ENCODE measurements around the gene SLC27A6. TPM values are rescaled to one million over a fixed set of nuclear protein-coding genes. Genes with fewer than 3 reads are reported as not detected.

The SLC27A6 gene
- total and polyA plus RNA-seq, 10 donors: 0.06 to 1.2 (median 0.35) TPM; not detected in 6

GRCh38 chr5:129063483-129064113 is 98.3 kb downstream of the SLC27A6 start:
- intact Hi-C loops (cut with DNase I; ENCODE audit: low total_unique reads): no loop called here
- TF ChIP-seq POLR2A (IDR thresholded peaks at IDR 0.05): no peak
- no peak for TF ChIP-seq CTCF (IDR thresholded peaks at IDR 0.05 in 8 of 11, conservative IDR thresholded peaks at IDR 0.05 in 3 of 11)
- no peak for TF ChIP-seq POLR2AphosphoS5 (IDR thresholded peaks at IDR 0.05)
- H3K4me3 ChIP-seq: no peak overlapping the region
- H3K9me3 ChIP-seq: no peaks in the 10 kb centered on the region
- H3K4me1 ChIP-seq: no peaks in the 10 kb centered on the region
- DNase-seq: no peak
- 82 to 98% (median 87%) methylated on average over 1 of the region's 1 CpG for WGBS, 5 donors
- no peaks in the 10 kb centered on the region for H3K27me3 ChIP-seq (replicated peaks in 1 of 7)
- no peak overlapping the region for H3K27ac ChIP-seq
- no peaks in the 10 kb centered on the region for H3K36me3 ChIP-seq

GRCh38 chr5:129065721-129066120 is 100.4 kb downstream of the SLC27A6 start:
- Histone ChIP-seq H3K4me1 (no peaks in the 10 kb centered on the region), H3K27me3 (replicated peaks in 1 of 7) (no peaks in the 10 kb centered on the region), H3K36me3 (no peaks in the 10 kb centered on the region), H3K4me3 (no peak overlapping the region), H3K27ac (no peak overlapping the region), H3K9me3 (no peaks in the 10 kb centered on the region)
- TF ChIP-seq POLR2AphosphoS5 (IDR thresholded peaks at IDR 0.05): no peak
- TF ChIP-seq CTCF (IDR thresholded peaks at IDR 0.05 in 8 of 11, conservative IDR thresholded peaks at IDR 0.05 in 3 of 11): no peak
- TF ChIP-seq POLR2A (IDR thresholded peaks at IDR 0.05): no peak
- intact Hi-C loops (cut with DNase I; ENCODE audit: low total_unique reads): no loop called here
- DNase-seq: no peak
- 91 to 97% (median 94%) methylated on average over 2 of the region's 2 CpGs for WGBS, 5 donors

GRCh38 chr5:129067745-129068144 is 102.5 kb downstream of the SLC27A6 start:
- no peak for TF ChIP-seq POLR2AphosphoS5 (IDR thresholded peaks at IDR 0.05)
- no peak for TF ChIP-seq POLR2A (IDR thresholded peaks at IDR 0.05)
- no peak for TF ChIP-seq CTCF (IDR thresholded peaks at IDR 0.05 in 8 of 11, conservative IDR thresholded peaks at IDR 0.05 in 3 of 11)
- no peak for DNase-seq
- H3K27ac ChIP-seq: no peak overlapping the region
- no peaks in the 10 kb centered on the region for H3K9me3 ChIP-seq
- peaks cover 0 to 7% (median 0%) of the 10 kb centered on the region in 7 donors for H3K27me3 ChIP-seq (replicated peaks in 1 of 7)
- H3K36me3 ChIP-seq: no peaks in the 10 kb centered on the region
- H3K4me3 ChIP-seq: no peak overlapping the region
- intact Hi-C loops (cut with DNase I; ENCODE audit: low total_unique reads): no loop called here
- H3K4me1 ChIP-seq: no peaks in the 10 kb centered on the region

- H3K27ac ChIP-seq: no peak overlapping the region
- H3K4me1 ChIP-seq: no peaks in the 10 kb centered on the region
- H3K36me3 ChIP-seq: no peaks in the 10 kb centered on the region
- TF ChIP-seq POLR2AphosphoS5 (IDR thresholded peaks at IDR 0.05) (no peak), CTCF (IDR thresholded peaks at IDR 0.05 in 8 of 11, conservative IDR thresholded peaks at IDR 0.05 in 3 of 11) (no peak), POLR2A (IDR thresholded peaks at IDR 0.05) (no peak)
- intact Hi-C loops (cut with DNase I; ENCODE audit: low total_unique reads): no loop called here
- no peak for DNase-seq
- no peaks in the 10 kb centered on the region for H3K9me3 ChIP-seq
- H3K4me3 ChIP-seq: no peak overlapping the region
- peaks cover 0 to 7% (median 0%) of the 10 kb centered on the region in 7 donors for H3K27me3 ChIP-seq (replicated peaks in 1 of 7)
- WGBS, 5 donors: 70 to 91% (median 84%) methylated on average over 2 of the region's 2 CpGs
Measured at GRCh38 chr5:129069292-129069691, 104.0 kb downstream of the SLC27A6 start.
